Smooth muscle cell (in vitro differentiated cells): Measurements from ENCODE around the gene PLCB4. TPM values are rescaled to one million over a fixed set of nuclear protein-coding genes. Genes with fewer than 3 reads are reported as not detected.

Experiments
- DNase-seq: peaks from one replicate; lab custom pipeline; 2025; ENCODE audit not compliant: unreplicated experiment; lab: John Stamatoyannopoulos, UW
- H2AFZ ChIP-seq: fragments of 200-600 bp; sonication (generic); 2 replicates; pipeline ENCODE4 v1.6.0; 2016; ENCODE audit warnings: antibody characterized with exemption, low read depth, mild to moderate bottlenecking
- H3F3A ChIP-seq: fragments of 200-600 bp; sonication (generic); 2 replicates; pipeline ENCODE4 v1.6.0; 2017; ENCODE audit warnings: antibody characterized with exemption, low read depth
- H3K27ac ChIP-seq: fragments of 200-600 bp; sonication (generic); 2 replicates; pipeline ENCODE4 v1.5.1; 2016; ENCODE audit warnings: low read depth, mild to moderate bottlenecking
- H3K27me3 ChIP-seq: fragments of 200-600 bp; sonication (generic); 2 replicates; pipeline ENCODE4 v1.6.1; 2016; ENCODE audit warnings: low read depth, mild to moderate bottlenecking
- H3K36me3 ChIP-seq: fragments of 200-600 bp; sonication (generic); 2 replicates; pipeline ENCODE4 v1.5.1; 2016; ENCODE audit warnings: low read depth
- H3K4me1 ChIP-seq: fragments of 200-600 bp; sonication (generic); 2 replicates; pipeline ENCODE4 v1.5.1; 2016; ENCODE audit warnings: low read depth
- H3K4me2 ChIP-seq: fragments of 200-600 bp; sonication (generic); 2 replicates; pipeline ENCODE4 v1.6.0; 2016; ENCODE audit warnings: mild to moderate bottlenecking
- H3K4me3 ChIP-seq: fragments of 200-600 bp; sonication (generic); 2 replicates; pipeline ENCODE4 v1.5.1; 2016; ENCODE audit warnings: mild to moderate bottlenecking
- H3K79me2 ChIP-seq: fragments of 200-600 bp; sonication (generic); 2 replicates; pipeline ENCODE4 v1.6.0; 2016; ENCODE audit warnings: low read depth, mild to moderate bottlenecking
- H3K9ac ChIP-seq: fragments of 200-600 bp; sonication (generic); 2 replicates; pipeline ENCODE4 v1.6.0; 2016; ENCODE audit warnings: low read depth
- H3K9me3 ChIP-seq: fragments of 200-600 bp; sonication (generic); replicated peaks from 2 replicates; pipeline ENCODE4 v1.5.1; 2016; ENCODE audit warnings: low read depth
- H4K20me1 ChIP-seq: fragments of 200-600 bp; sonication (generic); 2 replicates; pipeline ENCODE4 v1.6.0; 2016; ENCODE audit warnings: low read depth
- CTCF ChIP-seq: fragments of 200-600 bp; sonication (generic); IDR thresholded peaks from 2 replicates; pipeline ENCODE4 v1.5.1; 2017; ENCODE audit warnings: borderline replicate concordance, mild to moderate bottlenecking, antibody characterized with exemption; ENCODE audit not compliant: insufficient read depth, poor library complexity, severe bottlenecking
- WGBS: methylation state at CpG from one replicate; pipeline ENCODE4 v1.1.7; 2016; ENCODE audit warnings: low lambda C conversion rate; 5-methylcytosine and 5-hydroxymethylcytosine counted together
- polyA plus RNA-seq: library from polyadenylated mRNA; unstranded; fragments of >200 nt; fragmentation: Nextera tagmentation; extraction: Ambion mirVana; gene quantifications from 2 replicates; pipeline ENCODE4 v1.2.1, GENCODE V29; 2016
- total RNA-seq: library from RNA; depleted of rRNA; stranded (reverse); fragments of >200 nt; gene quantifications from 2 replicates; pipeline ENCODE4 v1.2.3, GENCODE V29; 2014

The PLCB4 gene
- total and polyA plus RNA-seq, 2 experiments from 2014 or later = 3.0 to 5.3 TPM

GRCh38 chr20:9230406-9230805 lies 161.5 kb downstream of the PLCB4 start:
- Histone ChIP-seq H3K27me3 (no peaks in the 10 kb centered on the region), H4K20me1 (no peaks in the 10 kb centered on the region), H3K9me3 (no peaks in the 10 kb centered on the region), H3K27ac (no peak overlapping the region), H3K9ac (no peak overlapping the region), H3K4me3 (no peak overlapping the region), H3K4me2 (no peak overlapping the region), H3K4me1 (peaks cover 4% of the 10 kb centered on the region), H3F3A (no peaks in the 10 kb centered on the region), H3K36me3 (no peaks in the 10 kb centered on the region), H2AFZ (no peak overlapping the region), H3K79me2 (no peaks in the 10 kb centered on the region)
- no peak for DNase-seq
- TF ChIP-seq CTCF = no peak

- Histone ChIP-seq H3K27me3 (no peaks in the 10 kb centered on the region), H2AFZ (no peak overlapping the region), H3K9ac (no peak overlapping the region), H3K4me3 (no peak overlapping the region), H3K4me2 (no peak overlapping the region), H3F3A (no peaks in the 10 kb centered on the region), H3K27ac (no peak overlapping the region), H4K20me1 (no peaks in the 10 kb centered on the region), H3K36me3 (no peaks in the 10 kb centered on the region), H3K79me2 (no peaks in the 10 kb centered on the region), H3K4me1 (no peaks in the 10 kb centered on the region), H3K9me3 (no peaks in the 10 kb centered on the region)
- WGBS = 95% methylated on average over 2 of the region's 2 CpGs
- TF ChIP-seq CTCF = no peak
- DNase-seq = no peak
Observed at GRCh38 chr20:9233804-9234203, 164.9 kb downstream of the PLCB4 start.

- Histone ChIP-seq H3K36me3 (no peaks in the 10 kb centered on the region), H4K20me1 (no peaks in the 10 kb centered on the region), H3F3A (no peaks in the 10 kb centered on the region), H3K79me2 (no peaks in the 10 kb centered on the region), H3K4me3 (no peak overlapping the region), H3K27ac (no peak overlapping the region), H3K9ac (no peak overlapping the region), H2AFZ (no peak overlapping the region), H3K9me3 (no peaks in the 10 kb centered on the region), H3K27me3 (no peaks in the 10 kb centered on the region), H3K4me2 (no peak overlapping the region), H3K4me1 (no peaks in the 10 kb centered on the region)
- DNase-seq = no peak
- TF ChIP-seq CTCF = no peak
- 42% methylated on average over 4 of the region's 4 CpGs for WGBS
Observed at GRCh38 chr20:9235518-9235917, 166.6 kb downstream of the PLCB4 start.

- Histone ChIP-seq H2AFZ (no peak overlapping the region), H3K27me3 (no peaks in the 10 kb centered on the region), H3K27ac (no peak overlapping the region), H3K4me2 (no peak overlapping the region), H3K79me2 (no peaks in the 10 kb centered on the region), H3K4me1 (no peaks in the 10 kb centered on the region), H3F3A (no peaks in the 10 kb centered on the region), H3K36me3 (no peaks in the 10 kb centered on the region), H3K9me3 (no peaks in the 10 kb centered on the region), H3K9ac (no peak overlapping the region), H4K20me1 (no peaks in the 10 kb centered on the region), H3K4me3 (no peak overlapping the region)
- no peak for TF ChIP-seq CTCF
- WGBS = 60% methylated on average over 4 of the region's 4 CpGs
- DNase-seq = no peak
Observed at GRCh38 chr20:9236458-9236857, 167.6 kb downstream of the PLCB4 start.
